K562 (cell line): ENCODE data around the gene KIF26A.

Experiments
- BMI1 ChIP-seq: fragments of 150-350 bp; IDR thresholded peaks from 2 replicates; pipeline ENCODE4 v1.6.1; 2014; ENCODE audit warnings: low read length
- FOXM1 ChIP-seq, 2 experiments: fragments of 450-650 bp in 1 of 2; sonication (generic) in 1 of 2; formaldehyde crosslinking in 1 of 2; IDR thresholded peaks; 2 replicates each; pipeline versions ENCODE4 v1.6.1 to v1.9.0; 2017 to 2022; ENCODE audit warnings: low read depth in 2 of 2, mild to moderate bottlenecking in 2 of 2, missing genetic modification reagents in 1 of 2, moderate library complexity in 1 of 2
- SMC3 ChIP-seq: conservative IDR thresholded peaks from 2 replicates; pipeline ENCODE4 v1.6.1; 2011; ENCODE audit warnings: low read depth, low read length, improper control_type of control experiment; ENCODE audit not compliant: insufficient read depth

DNA sequence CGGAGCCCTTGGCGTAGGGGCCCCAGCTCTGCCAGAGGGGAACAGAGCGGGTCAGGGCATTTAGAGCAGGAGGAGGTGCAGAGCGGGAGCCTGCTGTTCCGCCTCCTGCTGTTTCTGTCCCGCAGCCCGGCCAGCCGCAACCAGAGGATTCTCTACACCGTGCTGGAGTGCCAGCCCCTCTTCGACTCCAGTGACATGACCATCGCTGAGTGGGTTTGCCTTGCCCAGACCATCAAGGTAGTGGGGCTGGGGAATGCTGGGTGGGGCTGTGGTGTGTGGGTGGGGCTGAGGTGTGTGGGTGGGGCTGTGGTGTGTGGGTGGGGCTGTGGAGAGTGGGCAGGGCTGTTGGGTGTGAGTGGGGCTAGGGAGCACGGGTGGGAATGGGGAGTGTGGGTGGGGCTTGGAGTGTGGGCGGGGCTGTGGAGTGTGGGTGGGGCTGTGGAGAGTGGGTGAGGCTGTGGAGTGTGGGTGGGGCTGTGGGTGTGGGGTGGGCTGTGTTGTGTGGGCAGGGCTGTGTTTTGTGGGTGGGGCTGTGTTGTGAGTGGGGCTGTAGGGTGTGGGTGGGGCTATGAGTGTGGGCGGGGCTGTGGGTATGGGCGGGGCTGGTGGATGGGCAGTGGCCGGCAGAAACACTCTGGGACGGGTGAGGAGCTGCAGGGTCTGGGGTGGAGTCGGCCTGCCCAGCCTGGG, 44.9 kb upstream of the KIF26A start:
- TF ChIP-seq FOXM1 (IDR thresholded peaks at IDR 0.05; ENCODE audit: low read depth), result no peak
- TF ChIP-seq FOXM1 (CRISPR knock-in tag; IDR thresholded peaks at IDR 0.05; ENCODE audit: low read depth), result no peak
- no peak for TF ChIP-seq BMI1
- no peak for TF ChIP-seq SMC3
